Fibroblast of skin of right quadriceps (primary cell): ENCODE measurements around the gene UQCRC1.
"Not testable (repeated sequence)": the region's sequence is repeated elsewhere in the genome, so short reads cannot be mapped to it uniquely, and the experiment has no call there.

Experiments
- DNase-seq: peaks from one replicate; pipeline ENCODE4 v3.0.0-alpha.2; 2013

Gene UQCRC1

DNA sequence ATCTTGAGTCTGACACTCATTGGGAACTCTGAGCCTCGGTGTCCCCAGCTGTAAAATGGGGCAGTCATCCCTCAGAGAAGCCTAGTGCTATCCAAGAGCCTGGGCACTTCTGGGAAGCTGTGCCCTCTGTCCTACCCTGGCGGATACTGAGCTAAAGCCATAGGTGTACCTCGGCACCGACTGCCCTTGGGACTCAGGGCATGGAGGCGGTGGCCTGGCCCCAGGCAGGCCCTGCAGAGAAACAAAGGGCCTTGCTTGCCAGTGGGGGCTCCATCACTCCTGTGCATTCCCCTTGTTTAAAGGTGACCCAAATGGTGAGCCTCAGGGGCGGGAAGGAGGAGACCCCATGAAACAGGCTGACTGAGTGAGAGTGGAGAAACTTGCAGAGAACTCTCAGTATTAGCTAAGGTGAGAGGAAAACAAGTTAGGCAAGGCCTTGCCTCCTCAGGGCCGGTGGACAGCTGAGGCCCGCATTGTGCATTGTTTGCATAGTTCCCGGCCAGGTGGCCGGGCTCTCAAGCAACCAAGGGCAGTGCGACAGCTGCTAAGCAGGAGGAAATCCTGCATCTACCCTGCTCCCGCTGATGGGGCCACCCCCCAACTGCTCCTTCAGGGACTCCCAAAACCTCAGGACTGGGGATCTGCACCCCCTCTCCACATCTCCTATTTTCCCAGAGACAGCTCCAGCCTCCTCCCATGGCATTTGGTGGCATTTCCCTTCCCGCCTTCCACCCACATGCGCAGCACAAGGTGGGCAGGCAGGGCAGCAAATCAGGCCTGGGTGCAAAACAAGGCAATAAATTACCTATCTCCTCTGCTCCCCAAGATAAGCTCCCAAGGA, 57.1 kb downstream of the UQCRC1 start:
- no peak for DNase-seq

DNA sequence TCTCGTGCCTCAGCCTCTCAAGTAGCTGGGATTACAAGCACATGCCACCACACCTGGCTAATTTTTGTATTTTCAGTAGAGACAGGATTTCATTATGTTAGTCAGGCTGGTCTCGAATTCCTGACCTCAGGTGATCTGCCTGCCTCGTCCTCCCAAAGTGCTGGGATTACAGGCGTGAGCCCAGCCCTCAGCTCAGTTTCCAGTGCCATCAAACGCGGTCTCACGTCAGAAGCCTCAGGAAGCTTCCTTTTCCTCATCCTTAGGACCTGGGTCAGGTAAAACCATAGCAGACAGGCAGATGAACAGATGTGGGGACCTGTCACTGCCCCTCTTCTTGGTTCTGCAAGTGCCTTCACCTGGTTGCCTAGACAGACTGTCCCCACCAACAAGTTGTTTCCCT, 57.8 kb downstream of the UQCRC1 start:
- DNase-seq: not testable (repeated sequence)
